IMR-90 (cell line): ENCODE results near the gene GAD2. TPM values are rescaled to one million over a fixed set of nuclear protein-coding genes. Genes with fewer than 3 reads are reported as not detected.

Source experiments
- ATAC-seq: fragments of 200-7000 bp; cut with Tn5 transposase; 2 replicates; pipeline ENCODE4 v1.9.1; 2020; ENCODE audit warnings: low read depth, mild to moderate bottlenecking, moderate library complexity
- BruUV-seq: library from RNA; stranded (reverse); fragments of 400-500 nt; replicated peaks from 2 replicates; lab custom pipeline; 2021; lab: Mats Ljungman, UMichigan
- CTCF ChIA-PET: fragments of 300-600 bp; formaldehyde crosslinking; extraction: SDS; loops from one replicate; lab custom pipeline; 2021; ENCODE audit warnings: antibody characterized with exemption; lab: Yijun Ruan, JAX
- POLR2A ChIA-PET: fragments of 300-600 bp; sonication (Branson Sonifier 250); formaldehyde crosslinking; loops from one replicate; lab custom pipeline; 2022; ENCODE audit warnings: antibody characterized with exemption; ENCODE audit not compliant: unreplicated experiment; lab: Charles Lee
- DNase-seq: peaks from one replicate; pipeline ENCODE4 v3.0.0; 2013
- H2AFZ ChIP-seq: replicated peaks from 2 replicates; pipeline ENCODE3; 2013; ENCODE audit warnings: low read length, mild to moderate bottlenecking; ENCODE audit not compliant: poor library complexity
- H2AK5ac ChIP-seq: 2 replicates; pipeline ENCODE4 v1.6.1; 2013; ENCODE audit warnings: low read depth, low read length, inconsistent platforms
- H2AK9ac ChIP-seq: replicated peaks from 2 replicates; pipeline ENCODE3; 2013; ENCODE audit warnings: mild to moderate bottlenecking, low read depth, low read length, moderate library complexity; ENCODE audit not compliant: poor library complexity
- H2BK120ac ChIP-seq: 2 replicates; pipeline ENCODE4 v1.6.1; 2013; ENCODE audit warnings: low read depth, low read length, inconsistent platforms
- H2BK15ac ChIP-seq: 3 replicates; pipeline ENCODE4 v1.6.1; 2013; ENCODE audit warnings: low read depth, low read length, inconsistent platforms
- H2BK20ac ChIP-seq: 2 replicates; pipeline ENCODE4 v1.6.1; 2013; ENCODE audit warnings: low read depth, mild to moderate bottlenecking, inconsistent platforms, low read length, moderate library complexity
- H2BK5ac ChIP-seq: 2 replicates; pipeline ENCODE4 v1.6.1; 2013; ENCODE audit warnings: mild to moderate bottlenecking, low read depth, low read length, inconsistent platforms; ENCODE audit not compliant: poor library complexity, severe bottlenecking
- H3K14ac ChIP-seq: replicated peaks from 2 replicates; pipeline ENCODE4 v1.6.1; 2013; ENCODE audit warnings: low read depth, low read length, inconsistent platforms
- H3K18ac ChIP-seq: 2 replicates; pipeline ENCODE4 v1.6.1; 2013; ENCODE audit warnings: low read depth, low read length, control low read depth
- H3K23ac ChIP-seq: 2 replicates; pipeline ENCODE4 v1.6.1; 2013; ENCODE audit warnings: low read depth, low read length, inconsistent platforms
- H3K27ac ChIP-seq: 2 replicates; pipeline ENCODE4 v1.5.1; 2013; ENCODE audit warnings: mild to moderate bottlenecking, control low read depth, low read length; ENCODE audit not compliant: insufficient read depth
- H3K27me3 ChIP-seq: 2 replicates; pipeline ENCODE4 v1.6.1; 2013; ENCODE audit warnings: low read length; ENCODE audit not compliant: control insufficient read depth, insufficient read depth
- H3K36me3 ChIP-seq: 2 replicates; pipeline ENCODE4 v1.6.1; 2013; ENCODE audit warnings: low read length, mixed read lengths; ENCODE audit not compliant: control insufficient read depth, insufficient read depth
- H3K4ac ChIP-seq: 2 replicates; pipeline ENCODE4 v1.6.1; 2013; ENCODE audit warnings: low read depth, low read length, inconsistent platforms
- H3K4me1 ChIP-seq: 2 replicates; pipeline ENCODE4 v1.6.1; 2013; ENCODE audit warnings: low read length, mixed read lengths; ENCODE audit not compliant: control insufficient read depth, insufficient read depth
- H3K4me2 ChIP-seq: 2 replicates; pipeline ENCODE4 v1.6.1; 2013; ENCODE audit warnings: low read depth, mild to moderate bottlenecking, control low read depth, low read length, moderate library complexity
- H3K4me3 ChIP-seq: 2 replicates; pipeline ENCODE4 v1.5.1; 2013; ENCODE audit warnings: low read depth, mild to moderate bottlenecking, control low read depth, low read length, moderate library complexity; ENCODE audit not compliant: insufficient read depth
- H3K56ac ChIP-seq: 2 replicates; pipeline ENCODE4 v1.6.1; 2013; ENCODE audit warnings: low read length, inconsistent platforms; ENCODE audit not compliant: insufficient read depth; ENCODE audit errors: extremely low read depth
- H3K79me1 ChIP-seq, 2 experiments: 2 replicates each; pipeline ENCODE4 v1.6.1; 2013; ENCODE audit warnings: low read length in 2 of 2, inconsistent platforms in 1 of 2, low read depth in 1 of 2
- H3K9ac ChIP-seq: 2 replicates; pipeline ENCODE4 v1.6.1; 2013; ENCODE audit warnings: low read depth, low read length, control low read depth
- H3K9me1 ChIP-seq: 2 replicates; pipeline ENCODE4 v1.6.1; 2013; ENCODE audit warnings: low read length, inconsistent platforms; ENCODE audit not compliant: insufficient read depth
- H3K9me3 ChIP-seq: 2 replicates; pipeline ENCODE4 v1.6.1; 2013; ENCODE audit warnings: low read length; ENCODE audit not compliant: control insufficient read depth, insufficient read depth
- H4K20me1 ChIP-seq: 2 replicates; pipeline ENCODE4 v1.6.1; 2013; ENCODE audit warnings: low read length, inconsistent platforms; ENCODE audit not compliant: insufficient read depth
- H4K5ac ChIP-seq: 2 replicates; pipeline ENCODE4 v1.6.1; 2013; ENCODE audit warnings: mild to moderate bottlenecking, low read depth, low read length, control low read depth
- H4K8ac ChIP-seq, 2 experiments: 2 replicates each; pipeline ENCODE4 v1.6.1; 2013; ENCODE audit warnings: low read depth in 2 of 2, low read length in 2 of 2, control low read depth in 1 of 2, inconsistent platforms in 1 of 2
- H4K91ac ChIP-seq: 2 replicates; pipeline ENCODE4 v1.6.1; 2013; ENCODE audit warnings: low read depth, low read length, inconsistent platforms; ENCODE audit not compliant: insufficient read depth
- BHLHE40 ChIP-seq: fragments of 150-350 bp; IDR thresholded peaks from 2 replicates; pipeline ENCODE4 v1.6.1; 2016; ENCODE audit warnings: mild to moderate bottlenecking, low read depth, low read length
- CEBPB ChIP-seq: IDR thresholded peaks from 2 replicates; pipeline ENCODE4 v1.6.1; 2012; ENCODE audit warnings: low read depth, low read length, improper control_type of control experiment
- CHD1 ChIP-seq: IDR thresholded peaks from 2 replicates; pipeline ENCODE4 v1.6.1; 2012; ENCODE audit warnings: low read depth, low read length, improper control_type of control experiment
- FOS ChIP-seq: fragments of 150-350 bp; IDR thresholded peaks from 2 replicates; pipeline ENCODE4 v1.6.1; 2016; ENCODE audit warnings: low read depth, low read length
- MAFK ChIP-seq: IDR thresholded peaks from 2 replicates; pipeline ENCODE4 v1.6.1; 2012; ENCODE audit warnings: low read depth, low read length, improper control_type of control experiment
- MXI1 ChIP-seq: IDR thresholded peaks from 2 replicates; pipeline ENCODE4 v1.6.1; 2012; ENCODE audit warnings: low read depth, mild to moderate bottlenecking, low read length, moderate library complexity, borderline replicate concordance
- NFE2L2 ChIP-seq: fragments of 150-350 bp; IDR thresholded peaks from 2 replicates; pipeline ENCODE4 v1.6.1; 2016; ENCODE audit warnings: low read depth, mild to moderate bottlenecking, low read length
- RAD21 ChIP-seq: IDR thresholded peaks from 2 replicates; pipeline ENCODE4 v1.6.1; 2012; ENCODE audit warnings: low read length, improper control_type of control experiment
- RCOR1 ChIP-seq: IDR thresholded peaks from 2 replicates; pipeline ENCODE4 v1.6.1; 2012; ENCODE audit warnings: mild to moderate bottlenecking, low read length, improper control_type of control experiment; ENCODE audit not compliant: insufficient replicate concordance
- RFX5 ChIP-seq: IDR thresholded peaks from 2 replicates; pipeline ENCODE4 v1.8.0; 2012; ENCODE audit warnings: low read depth, mild to moderate bottlenecking, low read length, moderate library complexity
- SMC3 ChIP-seq: fragments of 150-350 bp; IDR thresholded peaks from 2 replicates; pipeline ENCODE4 v1.6.1; 2016; ENCODE audit warnings: low read depth, mild to moderate bottlenecking, antibody characterized with exemption, low read length, moderate library complexity
- WGBS, 2 experiments: methylation state at CpG; one replicate each; pipeline versions ENCODE4 v1.1.5 to v1.1.7; 2013; ENCODE audit warnings: missing lambda C conversion rate in 2 of 2; ENCODE audit not compliant: insufficient read length in 1 of 2; ENCODE audit errors: extremely low coverage in 2 of 2; 5-methylcytosine and 5-hydroxymethylcytosine counted together
- dilution Hi-C: fragments of 300-500 bp; cut with HindIII; formaldehyde crosslinking; loops from one replicate; pipeline ENCODE4 v1.14.3; 2018; ENCODE audit warnings: low sequenced_read_pairs; ENCODE audit not compliant: unreplicated experiment
- in situ Hi-C: fragments of 300-500 bp; cut with MboI; formaldehyde crosslinking; loops from 3 replicates; pipeline ENCODE4 v1.14.3; 2019; ENCODE audit warnings: low sequenced_read_pairs, inconsistent platforms, mixed read lengths
- intact Hi-C: fragments of 100-400 bp; cut with micrococcal nuclease; formaldehyde crosslinking; loops from 2 replicates; pipeline ENCODE4 v1.10.0; 2022
- polyA plus RNA-seq, 3 experiments: library from polyadenylated mRNA; depleted of rRNA; stranded (reverse); fragments of >200 nt; gene quantifications; 2 replicates each; pipeline ENCODE4 v1.2.3, GENCODE V29; 2012; ENCODE audit warnings: low replicate concordance in 1 of 3
- total RNA-seq: library from RNA; depleted of rRNA; stranded (reverse); fragments of >200 nt; gene quantifications from 2 replicates; pipeline ENCODE4 v1.2.3, GENCODE V29; 2012
- TF ChIP-seq, protein P1 (sequence below): fragments of 150-350 bp; IDR thresholded peaks from 2 replicates; pipeline ENCODE4 v1.6.1; 2017; ENCODE audit warnings: mild to moderate bottlenecking, antibody characterized with exemption, low read length, low read depth
- TF ChIP-seq, protein P2 (sequence below): fragments of 150-350 bp; IDR thresholded peaks from 2 replicates; pipeline ENCODE4 v1.6.1; 2016; ENCODE audit warnings: low read depth, mild to moderate bottlenecking, low read length, moderate library complexity, borderline replicate concordance
- TF ChIP-seq, protein P3 (sequence below): conservative IDR thresholded peaks from 2 replicates; pipeline ENCODE4 v1.5.1; 2012; ENCODE audit warnings: mild to moderate bottlenecking, low read depth, low read length, improper control_type of control experiment

Gene GAD2
- total and polyA plus RNA-seq, 2 of the 4 experiments (the other 2 are of a cell fraction): not detected

DNA sequence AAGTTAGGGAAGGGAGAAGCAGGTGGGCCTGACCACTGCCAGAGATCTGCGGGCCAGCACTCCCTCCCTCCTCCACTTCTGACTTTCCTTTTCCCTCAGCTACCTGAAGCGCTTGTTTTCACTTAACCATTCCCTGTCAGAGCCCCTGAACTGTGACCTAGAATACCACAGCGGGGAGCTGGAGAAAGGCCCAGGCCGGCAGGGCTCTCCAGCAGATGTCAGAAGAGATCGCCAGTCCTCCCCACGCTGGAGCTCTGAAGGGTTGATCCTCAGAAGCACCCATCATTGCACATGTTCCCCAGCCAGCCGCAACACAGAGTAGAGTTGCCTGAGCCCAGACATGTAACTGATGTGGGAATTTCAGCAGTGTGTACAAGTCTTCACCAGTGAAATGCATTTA lies 44.4 kb upstream of the GAD2 start:
- H2AK9ac ChIP-seq: no peak overlapping the region
- DNase-seq: no peak
- WGBS, 2 experiments: no CpG with 5 or more reads among the region's 7 CpGs

More for the DNA sequence above, 44.4 kb upstream of the GAD2 start:
- H3K56ac ChIP-seq: no peak overlapping the region
- no peak for TF ChIP-seq RCOR1
- TF ChIP-seq CHD1: no peak
- TF ChIP-seq, protein P1, sequence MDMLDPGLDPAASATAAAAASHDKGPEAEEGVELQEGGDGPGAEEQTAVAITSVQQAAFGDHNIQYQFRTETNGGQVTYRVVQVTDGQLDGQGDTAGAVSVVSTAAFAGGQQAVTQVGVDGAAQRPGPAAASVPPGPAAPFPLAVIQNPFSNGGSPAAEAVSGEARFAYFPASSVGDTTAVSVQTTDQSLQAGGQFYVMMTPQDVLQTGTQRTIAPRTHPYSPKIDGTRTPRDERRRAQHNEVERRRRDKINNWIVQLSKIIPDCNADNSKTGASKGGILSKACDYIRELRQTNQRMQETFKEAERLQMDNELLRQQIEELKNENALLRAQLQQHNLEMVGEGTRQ: no peak
- TF ChIP-seq, protein P2, sequence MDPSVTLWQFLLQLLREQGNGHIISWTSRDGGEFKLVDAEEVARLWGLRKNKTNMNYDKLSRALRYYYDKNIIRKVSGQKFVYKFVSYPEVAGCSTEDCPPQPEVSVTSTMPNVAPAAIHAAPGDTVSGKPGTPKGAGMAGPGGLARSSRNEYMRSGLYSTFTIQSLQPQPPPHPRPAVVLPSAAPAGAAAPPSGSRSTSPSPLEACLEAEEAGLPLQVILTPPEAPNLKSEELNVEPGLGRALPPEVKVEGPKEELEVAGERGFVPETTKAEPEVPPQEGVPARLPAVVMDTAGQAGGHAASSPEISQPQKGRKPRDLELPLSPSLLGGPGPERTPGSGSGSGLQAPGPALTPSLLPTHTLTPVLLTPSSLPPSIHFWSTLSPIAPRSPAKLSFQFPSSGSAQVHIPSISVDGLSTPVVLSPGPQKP: no peak
- TF ChIP-seq RFX5: no peak
- no peak for TF ChIP-seq BHLHE40
- no peak for TF ChIP-seq MXI1
- no peak for TF ChIP-seq RAD21
- TF ChIP-seq, protein P3, sequence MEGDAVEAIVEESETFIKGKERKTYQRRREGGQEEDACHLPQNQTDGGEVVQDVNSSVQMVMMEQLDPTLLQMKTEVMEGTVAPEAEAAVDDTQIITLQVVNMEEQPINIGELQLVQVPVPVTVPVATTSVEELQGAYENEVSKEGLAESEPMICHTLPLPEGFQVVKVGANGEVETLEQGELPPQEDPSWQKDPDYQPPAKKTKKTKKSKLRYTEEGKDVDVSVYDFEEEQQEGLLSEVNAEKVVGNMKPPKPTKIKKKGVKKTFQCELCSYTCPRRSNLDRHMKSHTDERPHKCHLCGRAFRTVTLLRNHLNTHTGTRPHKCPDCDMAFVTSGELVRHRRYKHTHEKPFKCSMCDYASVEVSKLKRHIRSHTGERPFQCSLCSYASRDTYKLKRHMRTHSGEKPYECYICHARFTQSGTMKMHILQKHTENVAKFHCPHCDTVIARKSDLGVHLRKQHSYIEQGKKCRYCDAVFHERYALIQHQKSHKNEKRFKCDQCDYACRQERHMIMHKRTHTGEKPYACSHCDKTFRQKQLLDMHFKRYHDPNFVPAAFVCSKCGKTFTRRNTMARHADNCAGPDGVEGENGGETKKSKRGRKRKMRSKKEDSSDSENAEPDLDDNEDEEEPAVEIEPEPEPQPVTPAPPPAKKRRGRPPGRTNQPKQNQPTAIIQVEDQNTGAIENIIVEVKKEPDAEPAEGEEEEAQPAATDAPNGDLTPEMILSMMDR: no peak
- no peak for TF ChIP-seq FOS
- no peak for TF ChIP-seq CEBPB
- no peak for TF ChIP-seq NFE2L2
- no peak for TF ChIP-seq SMC3
- TF ChIP-seq MAFK: no peak
- no peak overlapping the region for H3K4me3 ChIP-seq
- H3K27ac ChIP-seq: no peak overlapping the region
- no peaks in the 10 kb centered on the region for H4K20me1 ChIP-seq
- in situ Hi-C loops (no loop called here), dilution Hi-C loops (no loop called here), intact Hi-C loops (no loop called here)
- no peak overlapping the region for H2BK120ac ChIP-seq
- no peaks in the 10 kb centered on the region for H3K27me3 ChIP-seq
- no peak overlapping the region for H2AK5ac ChIP-seq
- H4K8ac ChIP-seq: no peak overlapping the region
- no peak overlapping the region for H3K4me2 ChIP-seq
- no TSS peak for BruUV-seq
- H4K91ac ChIP-seq: no peak overlapping the region
- H2BK20ac ChIP-seq: no peak overlapping the region
- POLR2A ChIA-PET: no interaction called here
- H3K9me1 ChIP-seq: no peaks in the 10 kb centered on the region
- no peak overlapping the region for H2BK5ac ChIP-seq
- no peaks in the 10 kb centered on the region for H3K4me1 ChIP-seq
- H3K9me3 ChIP-seq: peaks cover 10% of the 10 kb centered on the region
- no peak for ATAC-seq
- H2BK15ac ChIP-seq: no peak overlapping the region
- no peak overlapping the region for H3K23ac ChIP-seq
- H3K18ac ChIP-seq: no peak overlapping the region
- H3K36me3 ChIP-seq: no peaks in the 10 kb centered on the region
- no peak overlapping the region for H3K9ac ChIP-seq
- H3K14ac ChIP-seq: no peak overlapping the region
- no peak overlapping the region for H4K5ac ChIP-seq
- H2AFZ ChIP-seq: no peak overlapping the region
- CTCF ChIA-PET: no interaction called here
- no peak overlapping the region for H3K4ac ChIP-seq
- no peaks in the 10 kb centered on the region for H3K79me1 ChIP-seq
